Loucy (cell line): ENCODE measurements around the gene FHIT.

ENCODE experiments used
- CTCF ChIP-seq: fragments of 200-600 bp; sonication (generic); conservative IDR thresholded peaks from 2 replicates; pipeline ENCODE4 v1.5.1; 2014; ENCODE audit warnings: mild to moderate bottlenecking, antibody characterized with exemption, low read length
- EZH2phosphoT487 ChIP-seq: fragments of 200-600 bp; IDR thresholded peaks from 2 replicates; pipeline ENCODE4 v1.6.1; 2018; ENCODE audit warnings: antibody characterized with exemption, mild to moderate bottlenecking, moderate library complexity, borderline replicate concordance

DNA sequence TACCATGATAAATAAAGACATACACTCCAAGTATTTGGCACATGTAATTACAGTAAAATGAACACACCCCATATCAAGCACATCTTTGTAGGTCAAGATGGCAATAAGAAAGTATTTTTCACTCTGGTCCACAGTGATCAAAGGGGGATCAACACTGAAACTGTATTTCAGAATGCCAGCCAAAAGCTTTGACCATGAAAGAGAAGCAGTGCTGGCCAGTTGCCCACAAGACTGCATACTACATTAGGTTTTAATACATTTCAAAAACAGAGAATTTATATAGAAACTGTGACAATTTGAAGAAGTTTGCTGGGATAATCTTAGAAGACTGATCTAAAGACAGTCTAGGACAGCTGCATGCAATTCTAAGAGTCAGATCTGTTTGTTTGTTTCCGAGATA, 1035.3 kb downstream of the FHIT start:
- TF ChIP-seq CTCF (no peak), EZH2phosphoT487 (no peak)
